Naive thymus-derived CD4-positive, alpha-beta T cell (primary cell): ENCODE measurements around the gene RGS11. TPM values are rescaled to one million over a fixed set of nuclear protein-coding genes. Genes with fewer than 3 reads are reported as not detected.
A peak's percentile ranks its signal among the peaks of the same experiment; 100 is the strongest.

Experiments used
- ATAC-seq: fragments of 150-1000 bp; cut with Tn5 transposase; 2 replicates; pipeline ENCODE4 v1.10.0; 2021; ENCODE audit warnings: mild to moderate bottlenecking, moderate library complexity
- CTCF ChIA-PET: fragments of 350-600 bp; sonication (Branson Sonifier 250); formaldehyde crosslinking; loops from one replicate; lab custom pipeline; 2021; ENCODE audit warnings: antibody characterized with exemption; lab: Charles Lee
- POLR2A ChIA-PET: fragments of 350-600 bp; sonication (Branson Sonifier 250); formaldehyde crosslinking; loops from one replicate; lab custom pipeline; 2021; ENCODE audit warnings: antibody characterized with exemption, inconsistent platforms; lab: Charles Lee
- DNase-seq, 9 donors: peaks; one replicate each; pipeline versions ENCODE4 v3.0.0 to v3.0.0-alpha.2; 2020 to 2022; ENCODE audit warnings: mixed read lengths in 1 of 9
- H3K27ac ChIP-seq: one replicate; pipeline ENCODE4 v1.7.0; 2013; ENCODE audit warnings: mild to moderate bottlenecking, low read depth, low read length, moderate library complexity
- H3K27me3 ChIP-seq, 2 donors: one replicate each; pipeline ENCODE4 v1.7.0; 2013; ENCODE audit warnings: low read length in 2 of 2, mild to moderate bottlenecking in 2 of 2, moderate library complexity in 2 of 2; ENCODE audit not compliant: control insufficient read depth in 2 of 2, insufficient read depth in 2 of 2
- H3K36me3 ChIP-seq, 3 experiments: 1 replicate in 2 of 3; 2 replicates in 1 of 3; pipeline ENCODE4 v1.7.0; 2013; ENCODE audit warnings: low read length in 3 of 3, mild to moderate bottlenecking in 3 of 3, moderate library complexity in 1 of 3; ENCODE audit not compliant: insufficient read depth in 3 of 3, control insufficient read depth in 2 of 3
- H3K4me1 ChIP-seq, 2 donors: one replicate each; pipeline ENCODE4 v1.7.0; 2013; ENCODE audit warnings: low read length in 2 of 2, mild to moderate bottlenecking in 2 of 2, moderate library complexity in 1 of 2; ENCODE audit not compliant: control insufficient read depth in 2 of 2, insufficient read depth in 2 of 2
- H3K4me3 ChIP-seq: 2 replicates; pipeline ENCODE4 v1.7.0; 2013; ENCODE audit warnings: mild to moderate bottlenecking, low read length
- H3K9me3 ChIP-seq, 3 experiments: 1 replicate in 2 of 3; 2 replicates in 1 of 3; pipeline ENCODE4 v1.7.0; 2013; ENCODE audit warnings: low read length in 3 of 3; ENCODE audit not compliant: control insufficient read depth in 2 of 3
- H3K27ac Mint-ChIP-seq, 9 donors: one replicate each; pipeline ENCODE4 v1.8.0; 2020 to 2022; ENCODE audit warnings: mixed read lengths in 9 of 9, mild to moderate bottlenecking in 8 of 9, moderate library complexity in 5 of 9, inconsistent platforms in 2 of 9
- H3K27me3 Mint-ChIP-seq, 5 donors: one replicate each; pipeline ENCODE4 v1.8.0; 2021 to 2022; ENCODE audit warnings: mixed read lengths in 5 of 5, mild to moderate bottlenecking in 1 of 5
- H3K36me3 Mint-ChIP-seq, 5 donors: one replicate each; pipeline ENCODE4 v1.8.0; 2020 to 2022; ENCODE audit warnings: mixed read lengths in 5 of 5, mild to moderate bottlenecking in 3 of 5, inconsistent platforms in 1 of 5
- H3K4me1 Mint-ChIP-seq, 7 donors: one replicate each; pipeline ENCODE4 v1.8.0; 2020 to 2022; ENCODE audit warnings: mixed read lengths in 7 of 7, mild to moderate bottlenecking in 3 of 7, inconsistent platforms in 1 of 7
- H3K4me3 Mint-ChIP-seq, 10 donors: one replicate each; pipeline ENCODE4 v1.8.0; 2020 to 2022; ENCODE audit warnings: mild to moderate bottlenecking in 10 of 10, mixed read lengths in 10 of 10, moderate library complexity in 6 of 10, inconsistent platforms in 2 of 10
- H3K9me3 Mint-ChIP-seq, 11 donors: one replicate each; pipeline ENCODE4 v1.8.0; 2020 to 2022; ENCODE audit warnings: mixed read lengths in 11 of 11, mild to moderate bottlenecking in 4 of 11, inconsistent platforms in 1 of 11, moderate library complexity in 1 of 11
- intact Hi-C, 2 donors: fragments of 100-400 bp; cut with micrococcal nuclease; formaldehyde crosslinking; loops; one replicate each; pipeline ENCODE4 v1.15.1; 2023
- polyA plus RNA-seq, 2 donors: library from polyadenylated mRNA; unstranded; fragments of 300-500 nt; fragmentation: Illumina TruSeq; gene quantifications; one replicate each; pipeline ENCODE4 v1.2.3, GENCODE V29; 2021
- total RNA-seq, 6 experiments: library from RNA in 5 of 6; stranded (reverse) in 5 of 6; gene quantifications; 1 replicate in 5 of 6; 2 replicates in 1 of 6; pipeline ENCODE4 v1.2.3 and lab custom pipeline; 2021 to 2026

RGS11 gene
- total and polyA plus RNA-seq, 7 experiments from 2014 or later: 0.17 to 0.22 TPM; not detected in 5

GRCh38 chr16:279531-279930 is 3.8 kb upstream of the RGS11 start:
- H3K27me3 ChIP-seq: peaks cover 0 to 3% of the 10 kb centered on the region in 2 donors
- Mint-ChIP-seq H3K27me3 (peaks cover 5 to 40% (median 13%) of the 10 kb centered on the region in 5 donors), H3K4me1 (peaks cover 0 to 12% (median 8%) of the 10 kb centered on the region in 7 donors), H3K4me3 (peak overlapping the region in 5 of 10 donors; percentile 0 to 39 (median 5)), H3K36me3 (no peaks in the 10 kb centered on the region), H3K27ac (no peak overlapping the region), H3K9me3 (peaks cover 0 to 2% (median 0%) of the 10 kb centered on the region in 11 donors)
- no peaks in the 10 kb centered on the region for H3K36me3 ChIP-seq
- no peak overlapping the region for H3K27ac ChIP-seq
- no peak overlapping the region for H3K4me3 ChIP-seq
- ChIA-PET CTCF (no interaction called here), POLR2A (no interaction called here)
- peaks cover 0 to 7% of the 10 kb centered on the region in 2 donors for H3K4me1 ChIP-seq
- no peak for DNase-seq
- no peak for ATAC-seq
- H3K9me3 ChIP-seq: no peaks in the 10 kb centered on the region
- intact Hi-C loops: loop anchor here in 1 of 2 donors (5.0 kb wide), 1 partner anchor 37 kb away; no protein-coding TSS in a partner anchor

- Histone ChIP-seq H3K9me3 (no peaks in the 10 kb centered on the region), H3K27me3 (peaks cover 0 to 3% of the 10 kb centered on the region in 2 donors), H3K4me3 (no peak overlapping the region), H3K4me1 (peaks cover 0 to 7% of the 10 kb centered on the region in 2 donors), H3K27ac (no peak overlapping the region), H3K36me3 (no peaks in the 10 kb centered on the region)
- ChIA-PET CTCF (no interaction called here), POLR2A (no interaction called here)
- ATAC-seq: peak; percentile 67
- Mint-ChIP-seq H3K27ac (no peak overlapping the region), H3K27me3 (peaks cover 5 to 44% (median 13%) of the 10 kb centered on the region in 5 donors), H3K36me3 (no peaks in the 10 kb centered on the region), H3K4me1 (peaks cover 0 to 12% (median 8%) of the 10 kb centered on the region in 7 donors), H3K9me3 (peaks cover 0 to 2% (median 0%) of the 10 kb centered on the region in 11 donors), H3K4me3 (peak overlapping the region in 4 of 10 donors; percentile 0 to 45 (median 8))
- intact Hi-C loops: loop anchor here in 1 of 2 donors (5.0 kb wide), 1 partner anchor 37 kb away; no protein-coding TSS in a partner anchor
- DNase-seq: peak in 7 of 9 donors; percentile 18 to 62 (median 47)
Measured at GRCh38 chr16:278863-279366, 3.2 kb upstream of the RGS11 start.

GRCh38 chr16:276426-277077 is 808 bp upstream of the RGS11 start:
- Mint-ChIP-seq H3K4me3 (peak overlapping the region; percentile 6 to 82 (median 60)), H3K9me3 (peaks cover 0 to 2% (median 0%) of the 10 kb centered on the region in 11 donors), H3K27ac (peak overlapping the region in 1 of 9 donors; percentile 83), H3K36me3 (no peaks in the 10 kb centered on the region), H3K27me3 (peaks cover 5 to 41% (median 13%) of the 10 kb centered on the region in 5 donors), H3K4me1 (peaks cover 0 to 12% (median 8%) of the 10 kb centered on the region in 7 donors)
- Histone ChIP-seq H3K9me3 (no peaks in the 10 kb centered on the region), H3K4me3 (no peak overlapping the region), H3K27ac (no peak overlapping the region), H3K4me1 (peaks cover 0 to 7% of the 10 kb centered on the region in 2 donors), H3K36me3 (no peaks in the 10 kb centered on the region), H3K27me3 (peaks cover 0 to 3% of the 10 kb centered on the region in 2 donors)
- CTCF ChIA-PET: no interaction called here
- DNase-seq (no peak), ATAC-seq (no peak)
- intact Hi-C loops: loop anchor here in 1 of 2 donors (5.0 kb wide), 1 partner anchor 34 kb away; no protein-coding TSS in a partner anchor
- POLR2A ChIA-PET: no interaction called here

- Histone ChIP-seq H3K4me1 (peaks cover 0 to 7% of the 10 kb centered on the region in 2 donors), H3K4me3 (no peak overlapping the region), H3K9me3 (no peaks in the 10 kb centered on the region), H3K36me3 (no peaks in the 10 kb centered on the region), H3K27me3 (peaks cover 0 to 3% of the 10 kb centered on the region in 2 donors), H3K27ac (no peak overlapping the region)
- H3K27ac Mint-ChIP-seq: no peak overlapping the region
- peaks cover 0 to 2% (median 0%) of the 10 kb centered on the region in 11 donors for H3K9me3 Mint-ChIP-seq
- peak; percentile 34 for ATAC-seq
- peaks cover 5 to 37% (median 13%) of the 10 kb centered on the region in 5 donors for H3K27me3 Mint-ChIP-seq
- ChIA-PET POLR2A (no interaction called here), CTCF (no interaction called here)
- intact Hi-C loops: loop anchor here in 1 of 2 donors (5.0 kb wide), 1 partner anchor 33 kb away; no protein-coding TSS in a partner anchor
- no peaks in the 10 kb centered on the region for H3K36me3 Mint-ChIP-seq
- peaks cover 0 to 12% (median 8%) of the 10 kb centered on the region in 7 donors for H3K4me1 Mint-ChIP-seq
- DNase-seq: peak in 3 of 9 donors; percentile 16 to 25 (median 18)
- H3K4me3 Mint-ChIP-seq: peak overlapping the region; percentile 10 to 79 (median 58)
Measured at GRCh38 chr16:275041-275641, 603 bp downstream of the RGS11 start.

GRCh38 chr16:273547-274421 is 2.0 kb downstream of the RGS11 start:
- Histone ChIP-seq H3K36me3 (no peaks in the 10 kb centered on the region), H3K27ac (no peak overlapping the region), H3K9me3 (no peaks in the 10 kb centered on the region), H3K27me3 (peaks cover 0 to 3% of the 10 kb centered on the region in 2 donors), H3K4me1 (peaks cover 0 to under 1% of the 10 kb centered on the region in 2 donors), H3K4me3 (no peak overlapping the region)
- intact Hi-C loops: no loop called here
- peaks cover 0 to 2% (median 0%) of the 10 kb centered on the region in 11 donors for H3K9me3 Mint-ChIP-seq
- H3K27ac Mint-ChIP-seq: no peak overlapping the region
- no peaks in the 10 kb centered on the region for H3K36me3 Mint-ChIP-seq
- ChIA-PET CTCF (no interaction called here), POLR2A (no interaction called here)
- peaks cover 0 to 6% (median 2%) of the 10 kb centered on the region in 7 donors for H3K4me1 Mint-ChIP-seq
- H3K27me3 Mint-ChIP-seq: peaks cover 0 to 31% (median 12%) of the 10 kb centered on the region in 5 donors
- no peak for ATAC-seq
- DNase-seq: no peak
- H3K4me3 Mint-ChIP-seq: no peak overlapping the region
